Measurements from ENCODE around the gene IL4R.

IL4R gene

GRCh38 chr16:27313422-27314160 lies at the start of gene IL4R:
Gene IL4R (plus strand): TSS chr16:27313974. CDS start chr16:27340204, 26,230 bp downstream.
- H3K4me3 ChIP-seq (ENCODE audit: low read depth, low read length) = peak within 1 kb of the TSS; percentile 58
- peak; percentile 46 for DNase-seq (ENCODE audit: low read depth)

GRCh38 chr16:27264151-27264550 lies 49.6 kb upstream of the IL4R start:
- DNase-seq (ENCODE audit: low read depth) = no peak
- no peak for TF ChIP-seq CTCF (IDR thresholded peaks at IDR 0.05; ENCODE audit: control insufficient read depth, extremely low read depth, insufficient read depth)
- no peak overlapping the region for H3K4me3 ChIP-seq (ENCODE audit: low read depth, low read length)

More at GRCh38 chr16:27313422-27314160, at the start of gene IL4R:
- TF ChIP-seq CTCF (IDR thresholded peaks at IDR 0.05; ENCODE audit: control insufficient read depth, extremely low read depth, insufficient read depth) = no peak

- no peak overlapping the region for H3K4me3 ChIP-seq (ENCODE audit: low read depth, low read length)
- TF ChIP-seq CTCF (IDR thresholded peaks at IDR 0.05; ENCODE audit: control insufficient read depth, extremely low read depth, insufficient read depth) = no peak
- DNase-seq (ENCODE audit: low read depth) = no peak
Observed at GRCh38 chr16:27265982-27266381, 47.8 kb upstream of the IL4R start.

GRCh38 chr16:27267037-27267677 lies 46.6 kb upstream of the IL4R start:
- TF ChIP-seq CTCF (IDR thresholded peaks at IDR 0.05; ENCODE audit: control insufficient read depth, extremely low read depth, insufficient read depth) = no peak
- H3K4me3 ChIP-seq (ENCODE audit: low read depth, low read length) = peak overlapping the region; percentile 67
- no peak for DNase-seq (ENCODE audit: low read depth)

GRCh38 chr16:27268376-27269299 lies 45.1 kb upstream of the IL4R start, which contains the start of gene NSMCE1:
Gene NSMCE1 (minus strand): TSS chr16:27268772. CDS start chr16:27257570, 11,202 bp downstream.
- peak within 1 kb of the TSS; percentile 67 for H3K4me3 ChIP-seq (ENCODE audit: low read depth, low read length)
- TF ChIP-seq CTCF (IDR thresholded peaks at IDR 0.05; ENCODE audit: control insufficient read depth, extremely low read depth, insufficient read depth) = no peak
- peak; percentile 86 for DNase-seq (ENCODE audit: low read depth)

- H3K4me3 ChIP-seq (ENCODE audit: low read depth, low read length) = peak overlapping the region; percentile 67
- no peak for TF ChIP-seq CTCF (IDR thresholded peaks at IDR 0.05; ENCODE audit: control insufficient read depth, extremely low read depth, insufficient read depth)
- no peak for DNase-seq (ENCODE audit: low read depth)
Observed at GRCh38 chr16:27269300-27270150, 44.2 kb upstream of the IL4R start.

Measured in LNCaP clone FGC (cell line).